HepG2 (cell line): ENCODE data around the gene NOC4L. TPM values are rescaled to one million over a fixed set of nuclear protein-coding genes. Genes with fewer than 3 reads are reported as not detected.

Experiments used
- ATAC-seq: fragments of 200-7000 bp; cut with Tn5 transposase; 3 replicates; pipeline ENCODE4 v1.9.1; 2020; ENCODE audit warnings: mild to moderate bottlenecking, moderate library complexity
- BruUV-seq: library from RNA; stranded (reverse); fragments of 400-500 nt; replicated peaks from 2 replicates; lab custom pipeline; 2021; lab: Mats Ljungman, UMichigan
- CTCF ChIA-PET: fragments of 300-600 bp; formaldehyde crosslinking; extraction: SDS; loops from one replicate; lab custom pipeline; 2021; ENCODE audit warnings: low total read pairs, inconsistent platforms, low intra/inter-chr PET ratio; lab: Yijun Ruan, JAX
- POLR2A ChIA-PET: fragments of 350-600 bp; sonication (Branson Sonifier 250); formaldehyde crosslinking; loops from one replicate; lab custom pipeline; 2020; ENCODE audit warnings: antibody characterized with exemption, inconsistent platforms; lab: Yijun Ruan, JAX
- DNase-seq: peaks from one replicate; pipeline ENCODE4 v3.0.0-alpha.2; 2015; ENCODE audit warnings: low spot score
- FAIRE-seq: peaks from 3 replicates; lab custom pipeline; 2011; peaks lifted over from hg19 to GRCh38; lab: Jason Lieb, UNC
- H2AFZ ChIP-seq: one replicate; pipeline ENCODE4 v1.6.1; 2011; ENCODE audit warnings: low read length, inconsistent platforms
- H3K27ac ChIP-seq: fragments of 300-600 bp; 3 replicates; pipeline ENCODE4 v1.8.0; 2011; ENCODE audit warnings: mixed run types, mild to moderate bottlenecking, mixed read lengths, low read length, inconsistent platforms; ENCODE audit not compliant: insufficient read depth; ENCODE audit errors: extremely low read length
- H3K27me3 ChIP-seq, 2 experiments: fragments of 200-600 bp in 1 of 2; 2 replicates in 1 of 2; 3 replicates in 1 of 2; pipeline versions ENCODE4 v1.6.0 to v1.8.0; 2011; ENCODE audit warnings: low read length in 2 of 2, mild to moderate bottlenecking in 2 of 2, moderate library complexity in 2 of 2, inconsistent platforms in 1 of 2; ENCODE audit not compliant: insufficient read depth in 2 of 2, control insufficient read depth in 1 of 2
- H3K36me3 ChIP-seq, 2 experiments: fragments of 200-600 bp in 1 of 2; replicated peaks in 1 of 2; 2 replicates in 1 of 2; 3 replicates in 1 of 2; pipeline versions ENCODE4 v1.5.1 to v1.8.0; 2011; ENCODE audit warnings: low read length in 2 of 2, inconsistent platforms in 1 of 2; ENCODE audit not compliant: insufficient read depth in 2 of 2, control insufficient read depth in 1 of 2
- H3K4me1 ChIP-seq: 2 replicates; pipeline ENCODE4 v1.5.1; 2012; ENCODE audit warnings: low read length, inconsistent platforms; ENCODE audit not compliant: insufficient read depth
- H3K4me2 ChIP-seq: 2 replicates; pipeline ENCODE4 v1.6.0; 2011; ENCODE audit warnings: low read depth, low read length, inconsistent platforms
- H3K4me3 ChIP-seq, 3 experiments: fragments of 200-600 bp in 1 of 3; sonication (generic), shearing (Covaris generic) in 1 of 3; replicated peaks in 1 of 3; 2 replicates each; pipeline ENCODE4 v1.5.1; 2011 to 2016; ENCODE audit warnings: low read length in 3 of 3, inconsistent platforms in 2 of 3, low read depth in 2 of 3, mild to moderate bottlenecking in 2 of 3, control low read depth in 1 of 3, mixed read lengths in 1 of 3; ENCODE audit not compliant: insufficient read depth in 1 of 3
- H3K79me2 ChIP-seq: one replicate; pipeline ENCODE4 v1.6.1; 2011; ENCODE audit warnings: low read length, inconsistent platforms; ENCODE audit not compliant: insufficient read depth
- H3K9ac ChIP-seq: 2 replicates; pipeline ENCODE4 v1.6.0; 2011; ENCODE audit warnings: mild to moderate bottlenecking, low read depth, low read length, inconsistent platforms; ENCODE audit not compliant: insufficient read depth
- H3K9me3 ChIP-seq: 2 replicates; pipeline ENCODE4 v1.5.1; 2012; ENCODE audit warnings: mild to moderate bottlenecking, low read length
- H4K20me1 ChIP-seq: 2 replicates; pipeline ENCODE4 v1.6.0; 2011; ENCODE audit warnings: inconsistent platforms, mild to moderate bottlenecking, low read length, moderate library complexity; ENCODE audit not compliant: insufficient read depth
- ARID3A ChIP-seq: IDR thresholded peaks from 2 replicates; pipeline ENCODE4 v1.6.1; 2012; ENCODE audit warnings: low read depth, low read length, improper control_type of control experiment
- BCL3 ChIP-seq: sonication (generic); formaldehyde crosslinking; IDR thresholded peaks from 2 replicates; pipeline ENCODE4 v1.5.1; 2020; ENCODE audit warnings: mild to moderate bottlenecking, missing genetic modification reagents, moderate library complexity
- FLYWCH1 ChIP-seq: sonication (generic); formaldehyde crosslinking; IDR thresholded peaks from 2 replicates; pipeline ENCODE4 v1.8.1; 2023; ENCODE audit warnings: mild to moderate bottlenecking, missing genetic modification reagents
- NR3C1 ChIP-seq: sonication (generic); formaldehyde crosslinking; IDR thresholded peaks from 2 replicates; pipeline ENCODE4 v1.4.0; 2020; ENCODE audit warnings: missing genetic modification reagents
- NRL ChIP-seq: sonication (generic); formaldehyde crosslinking; IDR thresholded peaks from 2 replicates; pipeline ENCODE4 v1.5.0; 2020; ENCODE audit warnings: missing genetic modification reagents, mild to moderate bottlenecking, moderate library complexity, borderline replicate concordance
- SOX13 ChIP-seq, 3 experiments: fragments of 450-650 bp in 1 of 3; sonication (generic) in 1 of 3; formaldehyde crosslinking in 1 of 3; IDR thresholded peaks in 2 of 3; conservative IDR thresholded peaks in 1 of 3; 2 replicates each; pipeline versions ENCODE4 v1.5.0 to v1.6.1; 2016 to 2020; ENCODE audit warnings: antibody characterized with exemption in 1 of 3, mild to moderate bottlenecking in 1 of 3, missing compliant biosample characterization in 1 of 3, missing genetic modification reagents in 1 of 3, moderate library complexity in 1 of 3
- SP4 ChIP-seq: sonication (generic); formaldehyde crosslinking; IDR thresholded peaks from 2 replicates; pipeline ENCODE4 v1.8.1; 2023; ENCODE audit warnings: mild to moderate bottlenecking, missing genetic modification reagents
- YEATS4 ChIP-seq: sonication (generic); formaldehyde crosslinking; IDR thresholded peaks from 2 replicates; pipeline ENCODE4 v1.4.0; 2020; ENCODE audit warnings: missing genetic modification reagents, borderline replicate concordance
- ZFP36 ChIP-seq: fragments of 150-350 bp; IDR thresholded peaks from 2 replicates; pipeline ENCODE4 v1.6.1; 2018; ENCODE audit warnings: borderline replicate concordance, low read length, low read depth; ENCODE audit not compliant: partially characterized antibody
- ZKSCAN8 ChIP-seq: IDR thresholded peaks from 2 replicates; pipeline ENCODE4 v1.6.1; 2016; ENCODE audit warnings: borderline replicate concordance, missing genetic modification reagents, missing compliant biosample characterization
- ZNF180 ChIP-seq: sonication (generic); formaldehyde crosslinking; IDR thresholded peaks from 2 replicates; pipeline ENCODE4 v1.4.0; 2020; ENCODE audit warnings: low read depth, missing genetic modification reagents, borderline replicate concordance
- ZNF768 ChIP-seq: sonication (generic); formaldehyde crosslinking; IDR thresholded peaks from 2 replicates; pipeline ENCODE4 v1.4.0; 2020; ENCODE audit warnings: missing genetic modification reagents
- WGBS: methylation state at CpG from one replicate; pipeline ENCODE4 v1.1.6; 2017; ENCODE audit warnings: low lambda C conversion rate; 5-methylcytosine and 5-hydroxymethylcytosine counted together
- in situ Hi-C: cut with HindIII; loops from 2 replicates; pipeline ENCODE4 v1.10.0; 2017; ENCODE audit warnings: low pct_unique_long_range_greater_than_20kb; ENCODE audit not compliant: extremely low pct_ligation_motif_present
- intact Hi-C: fragments of 100-400 bp; cut with micrococcal nuclease; formaldehyde crosslinking; loops from one replicate; pipeline ENCODE4 v1.10.0; 2022; ENCODE audit not compliant: unreplicated experiment
- polyA plus RNA-seq, 8 experiments: library from polyadenylated mRNA; depleted of rRNA in 3 of 8; stranded (reverse) in 7 of 8; unstranded in 1 of 8; fragments of >200 nt; fragmentation: Illumina TruSeq in 4 of 8; extraction: Trizol in 4 of 8; gene quantifications; 2 replicates each; pipeline versions ENCODE4 v1.2.1 to v1.2.3, GENCODE V29; 2011 to 2016; ENCODE audit warnings: low read depth in 4 of 8, missing spikeins in 1 of 8, mixed read lengths in 1 of 8; ENCODE audit not compliant: insufficient read depth in 1 of 8
- total RNA-seq, 5 experiments: library from RNA; depleted of rRNA; stranded (reverse); fragments of >200 nt; fragmentation: Illumina TruSeq; extraction: Trizol; gene quantifications; 2 replicates each; pipeline ENCODE4 v1.2.3, GENCODE V29; 2016; ENCODE audit warnings: low read depth in 1 of 5

NOC4L gene
- total and polyA plus RNA-seq, 2 of the 13 experiments (the other 11 are each of a cell fraction or from before 2014, with no cell fraction given) = 4.3 to 14.6 TPM

GRCh38 chr12:132197581-132198354 is 53.5 kb downstream of the NOC4L start:
- H3K79me2 ChIP-seq = no peaks in the 10 kb centered on the region
- peaks cover 26 to 85% of the 10 kb centered on the region in 2 experiments for H3K27me3 ChIP-seq
- CTCF ChIA-PET = no interaction called here
- FAIRE-seq = no peak
- no peak overlapping the region for H3K27ac ChIP-seq
- no peak overlapping the region for H2AFZ ChIP-seq
- no peak overlapping the region for H3K4me3 ChIP-seq
- H3K36me3 ChIP-seq = no peaks in the 10 kb centered on the region
- no peak overlapping the region for H3K4me2 ChIP-seq
- DNase-seq = no peak
- intact Hi-C loops = no loop called here
- no peak for ATAC-seq
- H3K4me1 ChIP-seq = no peaks in the 10 kb centered on the region
- H4K20me1 ChIP-seq = peaks cover 5% of the 10 kb centered on the region; the same call in 1 of the 2 replicates
- WGBS = 71% methylated on average over 6 of the region's 44 CpGs
- peaks cover 18% of the 10 kb centered on the region for H3K9me3 ChIP-seq
- TF ChIP-seq ZNF768 (CRISPR knock-in tag) = peak; percentile 57; the same call in 1 of the 2 replicates
- TF ChIP-seq NR3C1 = no peak
- TF ChIP-seq, all 625 proteins: peak for 1
- BruUV-seq = no TSS peak
- POLR2A ChIA-PET = no interaction called here
- no peak overlapping the region for H3K9ac ChIP-seq
- in situ Hi-C loops = no loop called here

- no peak for FAIRE-seq
- TF ChIP-seq FLYWCH1 (CRISPR knock-in tag) (no peak), SOX13 (IDR thresholded peaks at IDR 0.05) (no peak), SOX13 (CRISPR knock-in tag; conservative IDR thresholded peaks at IDR 0.05 in 1 of 2, IDR thresholded peaks at IDR 0.05 in 1 of 2) (no peak), ARID3A (no peak), BCL3 (CRISPR knock-in tag) (no peak), SP4 (CRISPR knock-in tag) (no peak), NRL (CRISPR knock-in tag) (no peak), YEATS4 (CRISPR knock-in tag) (no peak), ZKSCAN8 (CRISPR knock-in tag) (no peak), ZNF180 (CRISPR knock-in tag) (no peak), ZFP36 (no peak)
These were observed 54.8 kb downstream of the NOC4L start for GRCh38 chr12:132199101-132199500.

More at GRCh38 chr12:132199101-132199500, 54.8 kb downstream of the NOC4L start:
- BruUV-seq = no TSS peak
- peaks cover 34 to 87% of the 10 kb centered on the region in 2 experiments for H3K27me3 ChIP-seq
- WGBS = no CpG with 5 or more reads among the region's 18 CpGs
- H2AFZ ChIP-seq = no peak overlapping the region
- H3K4me1 ChIP-seq = no peaks in the 10 kb centered on the region
- peaks cover 5% of the 10 kb centered on the region; the same call in 1 of the 2 replicates for H4K20me1 ChIP-seq
- H3K9me3 ChIP-seq = peaks cover 7% of the 10 kb centered on the region
- DNase-seq (no peak), ATAC-seq (no peak)
- POLR2A ChIA-PET = no interaction called here
- intact Hi-C loops = no loop called here
- no peak overlapping the region for H3K4me3 ChIP-seq
- in situ Hi-C loops = no loop called here
- H3K4me2 ChIP-seq = no peak overlapping the region
- H3K36me3 ChIP-seq = no peaks in the 10 kb centered on the region
- no peak overlapping the region for H3K27ac ChIP-seq
- H3K79me2 ChIP-seq = no peaks in the 10 kb centered on the region
- no peak overlapping the region for H3K9ac ChIP-seq
- CTCF ChIA-PET = no interaction called here
